Testis (tissue), 3 donors: ENCODE results near the gene ADGRF3. TPM values are rescaled to one million over a fixed set of nuclear protein-coding genes. Genes with fewer than 3 reads are reported as not detected.

Experiments
- DNase-seq: peaks from one replicate; pipeline ENCODE4 v3.0.0-alpha.2; 2019
- H3K27ac ChIP-seq, 2 donors: fragments of 200-600 bp; sonication (generic); one replicate each; pipeline ENCODE4 v1.5.1; 2019
- H3K27me3 ChIP-seq: fragments of 200-600 bp; sonication (generic); one replicate; pipeline ENCODE4 v1.5.1; 2019
- H3K36me3 ChIP-seq: fragments of 200-600 bp; sonication (generic); one replicate; pipeline ENCODE4 v1.5.1; 2017; ENCODE audit warnings: low read depth; ENCODE audit errors: missing control alignments
- H3K4me1 ChIP-seq: fragments of 200-600 bp; sonication (generic); one replicate; pipeline ENCODE4 v1.5.1; 2019
- H3K4me3 ChIP-seq, 2 donors: fragments of 200-600 bp; sonication (generic); one replicate each; pipeline ENCODE4 v1.5.1; 2017 to 2019
- H3K9me3 ChIP-seq: fragments of 200-600 bp; sonication (generic); one replicate; pipeline ENCODE4 v1.5.1; 2017
- CTCF ChIP-seq, 3 experiments: fragments of 450-650 bp in 2 of 3; fragments of 200-600 bp in 1 of 3; sonication (generic) in 1 of 3; IDR thresholded peaks; one replicate each; pipeline ENCODE4 v1.5.1; 2016 to 2019; ENCODE audit warnings: antibody characterized with exemption in 3 of 3, mild to moderate bottlenecking in 2 of 3, moderate library complexity in 1 of 3
- POLR2A ChIP-seq: fragments of 450-650 bp; IDR thresholded peaks from one replicate; pipeline ENCODE4 v1.6.1; 2017; ENCODE audit warnings: antibody characterized with exemption, mild to moderate bottlenecking, moderate library complexity
- WGBS, 2 donors: methylation state at CpG; one replicate each; pipeline ENCODE4 v1.1.5; 2018; 5-methylcytosine and 5-hydroxymethylcytosine counted together
- intact Hi-C: fragments of 100-400 bp; cut with DNase I; formaldehyde crosslinking; loops from one replicate; pipeline ENCODE4 v1.15.1; 2023; ENCODE audit warnings: low total_unique reads
- polyA plus RNA-seq: library from polyadenylated mRNA; stranded (reverse); fragments of 350-450 nt; fragmentation: Illumina TruSeq; extraction: RNeasy Lipid Tissue Mini Kit (QIAGEN cat#74804); gene quantifications from one replicate; pipeline ENCODE4 v1.2.3, GENCODE V29; 2014; ENCODE audit warnings: low read depth, low replicate concordance; ENCODE audit not compliant: insufficient read depth
- total RNA-seq, 2 donors: library from RNA; depleted of rRNA; stranded (reverse); fragments of >200 nt; gene quantifications; one replicate each; pipeline ENCODE4 v1.2.3, GENCODE V29; 2016

ADGRF3 gene
- total and polyA plus RNA-seq, 3 donors from 2014 or later = 1.0 to 2.2 (median 1.6) TPM

DNA sequence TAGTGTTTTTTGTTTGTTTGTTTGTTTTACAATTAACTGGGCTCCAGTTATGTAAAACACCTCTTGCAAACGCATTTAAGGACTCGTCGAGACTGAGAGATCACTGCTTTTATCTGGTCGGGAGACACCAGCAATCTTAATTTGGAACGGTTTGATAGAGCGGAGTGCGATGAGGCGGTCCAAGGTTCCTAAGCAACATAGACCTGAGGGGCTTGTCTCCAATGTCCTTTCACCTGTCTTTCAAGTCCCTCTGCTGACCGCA, 1.4 kb downstream of the ADGRF3 start:
- Histone ChIP-seq H3K4me1 (peaks cover 9% of the 10 kb centered on the region), H3K9me3 (no peaks in the 10 kb centered on the region), H3K36me3 (no peaks in the 10 kb centered on the region), H3K4me3 (peak overlapping the region; percentile 59 to 82), H3K27ac (peak overlapping the region; percentile 95), H3K27me3 (no peaks in the 10 kb centered on the region)
- WGBS, 2 donors = 0 to 1% methylated on average over 9 of the region's 9 CpGs
- TF ChIP-seq POLR2A (no peak), CTCF (IDR thresholded peaks at IDR 0.05) (no peak)
- intact Hi-C loops = no loop called here
- no peak for DNase-seq

- WGBS, 2 donors = 31 to 35% methylated on average over 17 of the region's 17 CpGs
- Histone ChIP-seq H3K27me3 (no peaks in the 10 kb centered on the region), H3K27ac (peak overlapping the region; percentile 95), H3K4me3 (peak overlapping the region; percentile 59 to 82), H3K9me3 (no peaks in the 10 kb centered on the region), H3K4me1 (peaks cover 9% of the 10 kb centered on the region), H3K36me3 (no peaks in the 10 kb centered on the region)
- TF ChIP-seq CTCF (IDR thresholded peaks at IDR 0.05) (no peak), POLR2A (no peak)
- intact Hi-C loops = no loop called here
- peak; percentile 60 for DNase-seq
These were observed 1.9 kb downstream of the ADGRF3 start for GRCh38 chr2:26344581-26345282.

DNA sequence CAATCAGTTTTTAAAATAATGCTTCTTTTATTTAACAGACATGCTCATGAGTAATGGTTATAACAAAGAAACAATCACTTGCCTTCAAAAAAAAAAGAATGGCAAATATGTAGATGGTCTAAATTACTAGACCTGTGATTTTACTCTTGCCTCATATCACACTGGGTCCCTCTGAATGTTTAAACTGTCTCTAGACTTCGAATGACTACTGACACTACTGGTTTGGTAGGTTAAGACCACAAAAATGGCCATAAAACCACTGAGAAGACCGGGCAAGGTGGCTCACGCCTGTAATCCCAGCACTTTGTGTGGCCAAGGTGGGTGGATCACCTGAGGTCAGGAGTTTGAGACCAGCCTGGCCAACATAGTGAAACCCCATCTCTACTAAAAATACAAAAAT, 5.8 kb downstream of the ADGRF3 start:
- Histone ChIP-seq H3K4me3 (no peak overlapping the region), H3K4me1 (peaks cover 4% of the 10 kb centered on the region), H3K9me3 (no peaks in the 10 kb centered on the region), H3K27ac (no peak overlapping the region), H3K36me3 (no peaks in the 10 kb centered on the region), H3K27me3 (no peaks in the 10 kb centered on the region)
- 69 to 91% methylated on average over 3 of the region's 3 CpGs for WGBS, 2 donors
- TF ChIP-seq POLR2A (no peak), CTCF (IDR thresholded peaks at IDR 0.05) (no peak)
- DNase-seq = no peak
- intact Hi-C loops = no loop called here

- no peaks in the 10 kb centered on the region for H3K36me3 ChIP-seq
- no peak for DNase-seq
- intact Hi-C loops = no loop called here
- H3K4me3 ChIP-seq = no peak overlapping the region
- H3K4me1 ChIP-seq = no peaks in the 10 kb centered on the region
- no peak overlapping the region for H3K27ac ChIP-seq
- no peaks in the 10 kb centered on the region for H3K9me3 ChIP-seq
- no peaks in the 10 kb centered on the region for H3K27me3 ChIP-seq
- TF ChIP-seq CTCF (IDR thresholded peaks at IDR 0.05) = no peak
- TF ChIP-seq POLR2A = no peak
- 77 to 88% methylated on average over 2 of the region's 2 CpGs for WGBS, 2 donors
These were observed 9.3 kb downstream of the ADGRF3 start for GRCh38 chr2:26337298-26337697.

- no peak overlapping the region for H3K27ac ChIP-seq
- intact Hi-C loops = no loop called here
- no peaks in the 10 kb centered on the region for H3K27me3 ChIP-seq
- TF ChIP-seq CTCF (IDR thresholded peaks at IDR 0.05) (no peak), POLR2A (no peak)
- H3K4me1 ChIP-seq = no peaks in the 10 kb centered on the region
- 86 to 93% methylated on average over 2 of the region's 2 CpGs for WGBS, 2 donors
- H3K4me3 ChIP-seq = no peak overlapping the region
- H3K9me3 ChIP-seq = no peaks in the 10 kb centered on the region
- DNase-seq = no peak
- no peaks in the 10 kb centered on the region for H3K36me3 ChIP-seq
These were observed 9.9 kb downstream of the ADGRF3 start for GRCh38 chr2:26336719-26337118.
